GM12865 (cell line): ENCODE measurements around the gene TMEM135.

Source experiments
- DNase-seq: peaks from one replicate; pipeline ENCODE4 v3.0.0; 2010; ENCODE audit warnings: low read depth
- H3K4me3 ChIP-seq: 2 replicates; pipeline ENCODE4 v1.5.1; 2011; ENCODE audit warnings: mild to moderate bottlenecking, low read depth, low read length, control low read depth
- TF ChIP-seq, protein P1 (sequence below): IDR thresholded peaks from 2 replicates; pipeline ENCODE4 v1.5.1; 2011; ENCODE audit warnings: low read length, control low read depth, low read depth, inconsistent platforms; ENCODE audit not compliant: insufficient read depth; ENCODE audit errors: missing control alignments

Gene TMEM135

DNA sequence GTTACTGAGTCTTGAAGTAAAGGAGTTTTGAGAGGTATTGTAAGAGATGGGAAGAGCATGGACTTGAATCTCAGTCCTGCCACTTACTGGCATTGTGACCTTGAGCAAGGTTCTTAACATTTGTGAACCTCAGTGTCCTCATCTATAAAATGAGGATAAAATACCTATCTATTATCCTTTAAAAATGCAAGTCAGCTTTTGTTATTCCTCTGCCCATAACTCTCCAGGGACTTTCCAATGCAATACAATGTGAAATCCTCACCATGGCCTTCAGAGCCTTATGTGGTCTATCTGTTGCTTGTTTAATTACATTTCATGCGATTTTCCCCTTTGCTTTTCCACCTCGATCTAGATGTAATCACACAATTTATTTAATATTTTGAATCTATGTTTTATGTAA, 9.1 kb downstream of the TMEM135 start:
- DNase-seq: no peak
- H3K4me3 ChIP-seq: no peak overlapping the region
- TF ChIP-seq, protein P1, sequence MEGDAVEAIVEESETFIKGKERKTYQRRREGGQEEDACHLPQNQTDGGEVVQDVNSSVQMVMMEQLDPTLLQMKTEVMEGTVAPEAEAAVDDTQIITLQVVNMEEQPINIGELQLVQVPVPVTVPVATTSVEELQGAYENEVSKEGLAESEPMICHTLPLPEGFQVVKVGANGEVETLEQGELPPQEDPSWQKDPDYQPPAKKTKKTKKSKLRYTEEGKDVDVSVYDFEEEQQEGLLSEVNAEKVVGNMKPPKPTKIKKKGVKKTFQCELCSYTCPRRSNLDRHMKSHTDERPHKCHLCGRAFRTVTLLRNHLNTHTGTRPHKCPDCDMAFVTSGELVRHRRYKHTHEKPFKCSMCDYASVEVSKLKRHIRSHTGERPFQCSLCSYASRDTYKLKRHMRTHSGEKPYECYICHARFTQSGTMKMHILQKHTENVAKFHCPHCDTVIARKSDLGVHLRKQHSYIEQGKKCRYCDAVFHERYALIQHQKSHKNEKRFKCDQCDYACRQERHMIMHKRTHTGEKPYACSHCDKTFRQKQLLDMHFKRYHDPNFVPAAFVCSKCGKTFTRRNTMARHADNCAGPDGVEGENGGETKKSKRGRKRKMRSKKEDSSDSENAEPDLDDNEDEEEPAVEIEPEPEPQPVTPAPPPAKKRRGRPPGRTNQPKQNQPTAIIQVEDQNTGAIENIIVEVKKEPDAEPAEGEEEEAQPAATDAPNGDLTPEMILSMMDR: no peak

DNA sequence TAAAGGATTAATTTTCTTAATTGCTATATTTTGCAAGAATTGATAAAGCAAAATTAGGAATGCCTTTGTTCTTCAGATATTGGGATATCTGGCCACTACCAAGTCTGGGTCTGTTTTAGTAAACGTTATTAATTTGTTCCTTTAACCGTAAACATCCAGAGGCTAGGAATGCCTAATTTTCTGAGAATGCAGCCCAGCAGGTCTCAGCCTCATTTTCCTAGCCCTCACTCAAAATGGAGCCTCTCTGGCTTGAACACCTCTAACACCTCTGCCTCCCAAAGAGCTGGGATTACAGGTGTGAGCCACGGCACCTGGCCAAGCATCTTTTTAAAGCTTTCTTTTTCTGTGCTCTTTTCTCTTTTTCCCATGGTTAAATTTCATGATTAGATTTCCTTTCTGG, 18.4 kb downstream of the TMEM135 start:
- TF ChIP-seq, protein P1: no peak
- H3K4me3 ChIP-seq: no peak overlapping the region
- DNase-seq: no peak

DNA sequence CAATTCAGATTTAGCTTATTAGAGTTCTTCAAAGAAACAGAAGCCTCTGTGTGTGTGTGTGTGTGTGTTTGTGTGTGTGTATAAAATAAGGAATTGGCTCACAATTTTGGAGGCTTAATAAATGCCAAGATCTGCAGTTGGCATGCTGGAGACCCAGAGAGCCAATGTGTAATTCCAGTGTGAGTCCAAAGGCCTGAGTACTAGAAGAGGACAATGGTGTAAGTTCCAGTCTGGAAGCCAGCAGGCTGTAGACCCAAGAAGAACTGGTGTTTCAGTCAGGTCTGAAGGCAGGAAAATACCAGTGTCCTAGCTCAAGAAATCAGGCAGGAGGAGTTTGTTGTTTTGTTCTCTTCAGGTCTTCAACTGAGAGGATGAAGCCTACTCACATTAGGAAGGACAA, 20.0 kb downstream of the TMEM135 start:
- no peak for DNase-seq
- TF ChIP-seq, protein P1: no peak
- no peak overlapping the region for H3K4me3 ChIP-seq

GRCh38 chr11:87059596-87060390, 22.1 kb downstream of the TMEM135 start:
- H3K4me3 ChIP-seq: no peak overlapping the region
- DNase-seq: no peak
- TF ChIP-seq, protein P1: no peak

DNA sequence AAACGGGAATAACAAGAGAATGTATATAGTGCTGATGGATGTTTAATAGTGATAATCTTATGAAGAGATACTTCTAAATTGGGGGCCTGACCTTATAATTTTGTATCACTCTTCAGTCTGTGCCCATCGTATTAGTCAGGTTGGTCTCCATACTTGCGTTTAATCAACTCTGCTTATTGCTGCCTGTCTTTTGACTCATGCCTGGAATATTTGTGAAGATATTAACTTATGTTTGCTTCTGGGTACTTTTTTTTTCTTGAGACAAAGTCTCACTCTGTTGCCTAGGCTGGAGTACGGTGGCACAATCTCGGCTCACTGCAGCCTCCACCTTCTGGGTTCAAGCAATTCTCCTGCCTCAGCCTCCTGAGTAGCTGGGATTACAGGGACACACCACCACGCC, 24.0 kb downstream of the TMEM135 start:
- no peak overlapping the region for H3K4me3 ChIP-seq
- TF ChIP-seq, protein P1: no peak
- no peak for DNase-seq

DNA sequence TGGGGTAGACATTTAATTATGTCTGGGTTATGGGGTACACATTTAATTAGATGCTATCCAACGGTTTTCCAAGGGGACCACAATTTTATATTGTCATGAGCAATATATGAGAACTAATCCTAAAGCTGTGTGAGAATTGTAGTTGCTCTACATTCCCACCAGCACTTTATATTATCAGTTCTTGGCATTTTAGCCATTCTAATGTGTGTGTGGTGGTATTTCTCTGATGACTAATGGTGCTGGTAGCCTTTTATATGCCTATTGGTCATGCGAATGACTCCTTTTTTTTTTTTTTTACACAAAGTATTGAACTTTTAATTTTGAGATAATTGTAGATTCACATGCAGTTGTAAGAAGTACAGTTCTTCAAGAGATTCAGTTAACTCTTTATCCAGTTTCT, 26.2 kb downstream of the TMEM135 start:
- no peak overlapping the region for H3K4me3 ChIP-seq
- DNase-seq: no peak
- TF ChIP-seq, protein P1: no peak

GRCh38 chr11:87072787-87073186, 35.1 kb downstream of the TMEM135 start:
- TF ChIP-seq, protein P1: no peak
- no peak for DNase-seq
- H3K4me3 ChIP-seq: no peak overlapping the region
